Aorta (tissue), 5 donors: Measurements from ENCODE around the gene SLC25A31. TPM values are rescaled to one million over a fixed set of nuclear protein-coding genes. Genes with fewer than 3 reads are reported as not detected.

ENCODE experiments used
- ATAC-seq: fragments of 200-7000 bp; cut with Tn5 transposase; one replicate; pipeline ENCODE4 v1.9.1; 2022; ENCODE audit warnings: moderate library complexity; ENCODE audit not compliant: low FRiP score
- DNase-seq, 2 donors: peaks; one replicate each; pipeline ENCODE4 v3.0.0-alpha.2; 2020
- H3K27ac ChIP-seq, 2 donors: one replicate each; pipeline ENCODE4 v1.5.1; 2013; ENCODE audit warnings: low read length in 2 of 2, mild to moderate bottlenecking in 2 of 2, moderate library complexity in 2 of 2, control low read depth in 1 of 2, inconsistent platforms in 1 of 2, low read depth in 1 of 2
- H3K27me3 ChIP-seq, 2 donors: one replicate each; pipeline ENCODE4 v1.6.1; 2013; ENCODE audit warnings: control low read depth in 1 of 2, low read length in 1 of 2, mild to moderate bottlenecking in 1 of 2, moderate library complexity in 1 of 2; ENCODE audit not compliant: insufficient read depth in 2 of 2, control insufficient read depth in 1 of 2
- H3K36me3 ChIP-seq, 2 donors: one replicate each; pipeline ENCODE4 v1.6.1; 2013; ENCODE audit warnings: control low read depth in 1 of 2, low read length in 1 of 2, mild to moderate bottlenecking in 1 of 2; ENCODE audit not compliant: insufficient read depth in 2 of 2, control insufficient read depth in 1 of 2
- H3K4me1 ChIP-seq, 2 donors: one replicate each; pipeline ENCODE4 v1.6.1; 2013; ENCODE audit warnings: low read length in 2 of 2, control low read depth in 1 of 2, mild to moderate bottlenecking in 1 of 2, moderate library complexity in 1 of 2; ENCODE audit not compliant: insufficient read depth in 2 of 2, control insufficient read depth in 1 of 2
- H3K4me3 ChIP-seq, 2 donors: one replicate each; pipeline ENCODE4 v1.5.1; 2013; ENCODE audit warnings: low read length in 2 of 2, control low read depth in 1 of 2, mild to moderate bottlenecking in 1 of 2
- H3K9me3 ChIP-seq: one replicate; pipeline ENCODE4 v1.6.1; 2013; ENCODE audit warnings: mild to moderate bottlenecking, low read length; ENCODE audit not compliant: control insufficient read depth
- WGBS, 2 donors: extraction: QIAGEN DNeasy Blood & Tissue Kit; methylation state at CpG; one replicate each; pipeline ENCODE4 v1.1.7; 2013; 5-methylcytosine and 5-hydroxymethylcytosine counted together
- intact Hi-C, 2 donors: fragments of 100-400 bp; cut with DNase I; formaldehyde crosslinking; loops; one replicate each; pipeline versions ENCODE4 v1.14.2 to v1.15.0; 2022
- polyA plus RNA-seq, 2 donors: library from polyadenylated mRNA; stranded (reverse); fragments of 200-250 nt; gene quantifications; one replicate each; pipeline ENCODE4 v1.2.3, GENCODE V29; 2013
- total RNA-seq, 2 donors: library from RNA; stranded (reverse); fragmentation: NEBNext Ultra II Directional; extraction: Animal tissue kit (Norgen Biotek cat#: 25700); gene quantifications; one replicate each; pipeline ENCODE4 v1.2.1, GENCODE V29; 2021
- donor health status: healthy with polysubstance abuse.
- donor health status: Bipolar disorder and iron deficiency.
- donor health status: DM: no; HTN: no; CAD: no.
- donor health status: DM: no; HTN: no; CAD: no.
- donor health status: DM: yes; HTN: yes; CAD: no.

Gene SLC25A31
- total and polyA plus RNA-seq, 4 donors, result not detected

GRCh38 chr4:127782275-127783025 lies 52.2 kb downstream of the SLC25A31 start, which contains the start of gene HSPA4L:
HSPA4L (plus strand) TSS chr4:127782322; CDS start chr4:127782551, 229 bp downstream.
- DNase-seq (peak in 1 of 2 donors; percentile 69), ATAC-seq (peak; percentile 98)
- no peaks in the 10 kb centered on the region for H3K9me3 ChIP-seq
- H3K36me3 ChIP-seq, result no peaks in the 10 kb centered on the region
- peak within 1 kb of the TSS; percentile 55 to 82 for H3K4me3 ChIP-seq
- WGBS, 2 donors, result 0% methylated on average over 62 to 63 of the region's 63 CpGs
- peaks cover 0 to 3% of the 10 kb centered on the region in 2 donors for H3K4me1 ChIP-seq
- intact Hi-C loops, result loop anchor here in 1 of 2 donors (2.0 to 10.0 kb wide), 4 partner anchors 98 to 280 kb away; partner anchors contain the start of genes ABHD18, LARP1B, MFSD8 and PLK4
- H3K27ac ChIP-seq, result peak within 1 kb of the TSS; percentile 24 to 37
- H3K27me3 ChIP-seq, result no peaks in the 10 kb centered on the region

- ATAC-seq (peak; percentile 71), DNase-seq (peak; percentile 77 to 92)
- WGBS, 2 donors, result 2% methylated on average over 25 of the region's 25 CpGs
- Histone ChIP-seq H3K27me3 (no peaks in the 10 kb centered on the region), H3K4me1 (peaks cover 0 to 3% of the 10 kb centered on the region in 2 donors), H3K36me3 (no peaks in the 10 kb centered on the region), H3K27ac (peak overlapping the region; percentile 37 to 80), H3K9me3 (no peaks in the 10 kb centered on the region), H3K4me3 (peak overlapping the region; percentile 38 to 82)
- intact Hi-C loops, result loop anchor here in 1 of 2 donors (2.0 to 10.0 kb wide), 4 partner anchors 98 to 279 kb away; partner anchors contain the start of genes ABHD18, LARP1B, MFSD8 and PLK4
Observed at GRCh38 chr4:127783026-127783769, 53.0 kb downstream of the SLC25A31 start.

- peak overlapping the region in 1 of 2 donors; percentile 80 for H3K27ac ChIP-seq
- intact Hi-C loops, result loop anchor here in 1 of 2 donors (2.0 to 10.0 kb wide), 4 partner anchors 97 to 278 kb away; partner anchors contain the start of genes ABHD18, LARP1B, MFSD8 and PLK4
- DNase-seq (no peak), ATAC-seq (no peak)
- WGBS, 2 donors, result 31% methylated on average over 9 of the region's 9 CpGs
- no peaks in the 10 kb centered on the region for H3K9me3 ChIP-seq
- no peaks in the 10 kb centered on the region for H3K36me3 ChIP-seq
- no peaks in the 10 kb centered on the region for H3K27me3 ChIP-seq
- peak overlapping the region; percentile 38 to 82 for H3K4me3 ChIP-seq
- peaks cover 0 to 3% of the 10 kb centered on the region in 2 donors for H3K4me1 ChIP-seq
Observed at GRCh38 chr4:127783955-127784770, 54.0 kb downstream of the SLC25A31 start.

- Histone ChIP-seq H3K9me3 (no peaks in the 10 kb centered on the region), H3K27me3 (no peaks in the 10 kb centered on the region), H3K27ac (no peak overlapping the region), H3K4me1 (peaks cover 0 to 3% of the 10 kb centered on the region in 2 donors), H3K36me3 (no peaks in the 10 kb centered on the region), H3K4me3 (no peak overlapping the region)
- no peak for ATAC-seq
- no peak for DNase-seq
- intact Hi-C loops, result loop anchor here in 1 of 2 donors (10.0 kb wide), 2 partner anchors 164 to 176 kb away; partner anchors contain the start of genes ABHD18 and MFSD8
- WGBS, 2 donors, result 67 to 72% methylated on average over 2 of the region's 2 CpGs
Observed at GRCh38 chr4:127788517-127788916, 58.3 kb downstream of the SLC25A31 start.

- ATAC-seq (no peak), DNase-seq (no peak)
- WGBS, 2 donors, result 63 to 87% methylated on average over 1 of the region's 1 CpG
- Histone ChIP-seq H3K27me3 (no peaks in the 10 kb centered on the region), H3K9me3 (no peaks in the 10 kb centered on the region), H3K27ac (no peak overlapping the region), H3K36me3 (no peaks in the 10 kb centered on the region), H3K4me1 (peaks cover 0 to 2% of the 10 kb centered on the region in 2 donors), H3K4me3 (no peak overlapping the region)
- intact Hi-C loops, result no loop called here
Observed at GRCh38 chr4:127791391-127791790, 61.2 kb downstream of the SLC25A31 start.

- intact Hi-C loops, result no loop called here
- Histone ChIP-seq H3K27me3 (no peaks in the 10 kb centered on the region), H3K36me3 (no peaks in the 10 kb centered on the region), H3K4me3 (no peak overlapping the region), H3K27ac (no peak overlapping the region), H3K9me3 (no peaks in the 10 kb centered on the region), H3K4me1 (no peaks in the 10 kb centered on the region)
- ATAC-seq (no peak), DNase-seq (no peak)
- 83 to 86% methylated on average over 1 of the region's 1 CpG for WGBS, 2 donors
Observed at GRCh38 chr4:127793528-127793927, 63.3 kb downstream of the SLC25A31 start.

GRCh38 chr4:127799711-127800110 lies 69.5 kb downstream of the SLC25A31 start:
- Histone ChIP-seq H3K4me1 (no peaks in the 10 kb centered on the region), H3K36me3 (no peaks in the 10 kb centered on the region), H3K27ac (no peak overlapping the region), H3K9me3 (no peaks in the 10 kb centered on the region), H3K4me3 (no peak overlapping the region), H3K27me3 (no peaks in the 10 kb centered on the region)
- intact Hi-C loops, result no loop called here
- DNase-seq, result no peak
- no peak for ATAC-seq

GRCh38 chr4:127809173-127809800 lies 79.1 kb downstream of the SLC25A31 start:
- Histone ChIP-seq H3K36me3 (peaks cover 0 to 2% of the 10 kb centered on the region in 2 donors), H3K4me3 (no peak overlapping the region), H3K4me1 (no peaks in the 10 kb centered on the region), H3K27ac (no peak overlapping the region), H3K27me3 (no peaks in the 10 kb centered on the region), H3K9me3 (no peaks in the 10 kb centered on the region)
- ATAC-seq, result no peak
- 56 to 63% methylated on average over 6 of the region's 6 CpGs for WGBS, 2 donors
- DNase-seq, result no peak
- intact Hi-C loops, result no loop called here
